ENCODE data around the gene TP53AIP1. TPM values are rescaled to one million over a fixed set of nuclear protein-coding genes. Genes with fewer than 3 reads are reported as not detected.

Gene TP53AIP1
- total and polyA plus RNA-seq, 2 experiments from 2014 or later: 0.07 TPM; not detected in 1

DNA sequence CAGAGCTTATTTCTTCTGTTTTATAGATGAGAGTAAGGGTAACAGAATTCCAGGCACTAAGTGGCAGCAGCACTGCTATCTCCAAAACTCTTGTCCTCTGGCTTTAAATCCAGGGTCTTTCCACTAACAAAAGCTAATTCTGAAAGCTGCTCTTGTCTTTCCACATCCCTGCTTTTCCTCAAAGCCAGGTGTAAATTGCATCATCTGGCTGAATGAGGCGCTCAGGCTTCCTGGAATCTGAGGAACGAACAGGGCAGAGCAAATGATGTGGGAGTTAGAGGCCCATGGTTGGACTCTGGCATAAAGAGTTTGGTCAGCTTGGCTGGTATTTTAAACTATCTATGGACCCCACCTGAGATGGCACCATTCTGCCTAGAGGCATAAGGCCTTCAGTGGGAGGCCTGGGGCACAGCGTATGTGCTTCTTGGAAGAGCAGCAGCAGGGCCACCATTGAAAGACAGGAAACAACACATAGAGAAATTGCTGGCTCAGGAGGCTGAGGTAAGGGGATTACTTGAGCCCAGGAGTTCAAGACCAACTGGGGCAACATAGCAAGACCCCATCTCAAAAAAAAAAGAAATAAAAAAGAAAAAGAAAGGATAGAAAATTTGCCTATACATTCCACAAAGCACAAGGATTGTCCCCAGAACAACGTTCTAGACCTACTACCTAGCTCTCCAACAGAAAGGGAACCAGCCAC lies 49.7 kb downstream of the TP53AIP1 start:
- Histone ChIP-seq H3F3A (replicated peaks; ENCODE audit: low read depth) (peaks cover 3% of the 10 kb centered on the region; the same call in 1 of the 2 replicates), H3K27ac (ENCODE audit: low read depth) (no peak overlapping the region), H3K4me1 (ENCODE audit: insufficient read depth) (peaks cover 29% of the 10 kb centered on the region), H3K4me3 (no peak overlapping the region), H3K79me2 (replicated peaks; ENCODE audit: insufficient read depth) (no peaks in the 10 kb centered on the region), H3K36me3 (ENCODE audit: insufficient read depth) (no peaks in the 10 kb centered on the region), H4K20me1 (replicated peaks; ENCODE audit: insufficient read depth) (peaks cover 20% of the 10 kb centered on the region; the same call in 1 of the 2 replicates), H2AFZ (no peak overlapping the region), H3K27me3 (ENCODE audit: insufficient read depth) (peaks cover 89% of the 10 kb centered on the region), H3K9me2 (ENCODE audit: insufficient read depth) (no peaks in the 10 kb centered on the region), H3K4me2 (0 out of 2 replicates have a peak overlapping the region, but pooled peaks have one; percentile 93)
- peaks cover 64% of the 10 kb centered on the region for H3K27me3 Mint-ChIP-seq (ENCODE audit: insufficient read depth, low read depth, poor library complexity)
- no peak overlapping the region for H3K4me3 Mint-ChIP-seq
- no peak overlapping the region for H3K27ac Mint-ChIP-seq
- TF ChIP-seq NANOG (IDR thresholded peaks at IDR 0.05; ENCODE audit: borderline replicate concordance) (no peak), EZH2phosphoT487 (IDR thresholded peaks at IDR 0.05; ENCODE audit: unreplicated experiment) (no peak), JUNB (IDR thresholded peaks at IDR 0.05; ENCODE audit: unreplicated experiment) (no peak), ZNF114 (CRISPR knock-in tag; IDR thresholded peaks at IDR 0.05) (no peak), ZNF331 (CRISPR knock-in tag; IDR thresholded peaks at IDR 0.05; ENCODE audit: low read depth) (no peak), CREB1 (CRISPR knock-in tag; IDR thresholded peaks at IDR 0.05; ENCODE audit: low read depth) (no peak), EZH2 (IDR thresholded peaks at IDR 0.05; ENCODE audit: low read depth, unreplicated experiment) (no peak), STAT1 (IDR thresholded peaks at IDR 0.05; ENCODE audit: unreplicated experiment) (no peak), POLR2AphosphoS5 (IDR thresholded peaks at IDR 0.05; ENCODE audit: low read depth) (no peak)
- TF ChIP-seq, protein P1, sequence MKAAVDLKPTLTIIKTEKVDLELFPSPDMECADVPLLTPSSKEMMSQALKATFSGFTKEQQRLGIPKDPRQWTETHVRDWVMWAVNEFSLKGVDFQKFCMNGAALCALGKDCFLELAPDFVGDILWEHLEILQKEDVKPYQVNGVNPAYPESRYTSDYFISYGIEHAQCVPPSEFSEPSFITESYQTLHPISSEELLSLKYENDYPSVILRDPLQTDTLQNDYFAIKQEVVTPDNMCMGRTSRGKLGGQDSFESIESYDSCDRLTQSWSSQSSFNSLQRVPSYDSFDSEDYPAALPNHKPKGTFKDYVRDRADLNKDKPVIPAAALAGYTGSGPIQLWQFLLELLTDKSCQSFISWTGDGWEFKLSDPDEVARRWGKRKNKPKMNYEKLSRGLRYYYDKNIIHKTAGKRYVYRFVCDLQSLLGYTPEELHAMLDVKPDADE (IDR thresholded peaks at IDR 0.05): no peak
- TF ChIP-seq, protein P2, sequence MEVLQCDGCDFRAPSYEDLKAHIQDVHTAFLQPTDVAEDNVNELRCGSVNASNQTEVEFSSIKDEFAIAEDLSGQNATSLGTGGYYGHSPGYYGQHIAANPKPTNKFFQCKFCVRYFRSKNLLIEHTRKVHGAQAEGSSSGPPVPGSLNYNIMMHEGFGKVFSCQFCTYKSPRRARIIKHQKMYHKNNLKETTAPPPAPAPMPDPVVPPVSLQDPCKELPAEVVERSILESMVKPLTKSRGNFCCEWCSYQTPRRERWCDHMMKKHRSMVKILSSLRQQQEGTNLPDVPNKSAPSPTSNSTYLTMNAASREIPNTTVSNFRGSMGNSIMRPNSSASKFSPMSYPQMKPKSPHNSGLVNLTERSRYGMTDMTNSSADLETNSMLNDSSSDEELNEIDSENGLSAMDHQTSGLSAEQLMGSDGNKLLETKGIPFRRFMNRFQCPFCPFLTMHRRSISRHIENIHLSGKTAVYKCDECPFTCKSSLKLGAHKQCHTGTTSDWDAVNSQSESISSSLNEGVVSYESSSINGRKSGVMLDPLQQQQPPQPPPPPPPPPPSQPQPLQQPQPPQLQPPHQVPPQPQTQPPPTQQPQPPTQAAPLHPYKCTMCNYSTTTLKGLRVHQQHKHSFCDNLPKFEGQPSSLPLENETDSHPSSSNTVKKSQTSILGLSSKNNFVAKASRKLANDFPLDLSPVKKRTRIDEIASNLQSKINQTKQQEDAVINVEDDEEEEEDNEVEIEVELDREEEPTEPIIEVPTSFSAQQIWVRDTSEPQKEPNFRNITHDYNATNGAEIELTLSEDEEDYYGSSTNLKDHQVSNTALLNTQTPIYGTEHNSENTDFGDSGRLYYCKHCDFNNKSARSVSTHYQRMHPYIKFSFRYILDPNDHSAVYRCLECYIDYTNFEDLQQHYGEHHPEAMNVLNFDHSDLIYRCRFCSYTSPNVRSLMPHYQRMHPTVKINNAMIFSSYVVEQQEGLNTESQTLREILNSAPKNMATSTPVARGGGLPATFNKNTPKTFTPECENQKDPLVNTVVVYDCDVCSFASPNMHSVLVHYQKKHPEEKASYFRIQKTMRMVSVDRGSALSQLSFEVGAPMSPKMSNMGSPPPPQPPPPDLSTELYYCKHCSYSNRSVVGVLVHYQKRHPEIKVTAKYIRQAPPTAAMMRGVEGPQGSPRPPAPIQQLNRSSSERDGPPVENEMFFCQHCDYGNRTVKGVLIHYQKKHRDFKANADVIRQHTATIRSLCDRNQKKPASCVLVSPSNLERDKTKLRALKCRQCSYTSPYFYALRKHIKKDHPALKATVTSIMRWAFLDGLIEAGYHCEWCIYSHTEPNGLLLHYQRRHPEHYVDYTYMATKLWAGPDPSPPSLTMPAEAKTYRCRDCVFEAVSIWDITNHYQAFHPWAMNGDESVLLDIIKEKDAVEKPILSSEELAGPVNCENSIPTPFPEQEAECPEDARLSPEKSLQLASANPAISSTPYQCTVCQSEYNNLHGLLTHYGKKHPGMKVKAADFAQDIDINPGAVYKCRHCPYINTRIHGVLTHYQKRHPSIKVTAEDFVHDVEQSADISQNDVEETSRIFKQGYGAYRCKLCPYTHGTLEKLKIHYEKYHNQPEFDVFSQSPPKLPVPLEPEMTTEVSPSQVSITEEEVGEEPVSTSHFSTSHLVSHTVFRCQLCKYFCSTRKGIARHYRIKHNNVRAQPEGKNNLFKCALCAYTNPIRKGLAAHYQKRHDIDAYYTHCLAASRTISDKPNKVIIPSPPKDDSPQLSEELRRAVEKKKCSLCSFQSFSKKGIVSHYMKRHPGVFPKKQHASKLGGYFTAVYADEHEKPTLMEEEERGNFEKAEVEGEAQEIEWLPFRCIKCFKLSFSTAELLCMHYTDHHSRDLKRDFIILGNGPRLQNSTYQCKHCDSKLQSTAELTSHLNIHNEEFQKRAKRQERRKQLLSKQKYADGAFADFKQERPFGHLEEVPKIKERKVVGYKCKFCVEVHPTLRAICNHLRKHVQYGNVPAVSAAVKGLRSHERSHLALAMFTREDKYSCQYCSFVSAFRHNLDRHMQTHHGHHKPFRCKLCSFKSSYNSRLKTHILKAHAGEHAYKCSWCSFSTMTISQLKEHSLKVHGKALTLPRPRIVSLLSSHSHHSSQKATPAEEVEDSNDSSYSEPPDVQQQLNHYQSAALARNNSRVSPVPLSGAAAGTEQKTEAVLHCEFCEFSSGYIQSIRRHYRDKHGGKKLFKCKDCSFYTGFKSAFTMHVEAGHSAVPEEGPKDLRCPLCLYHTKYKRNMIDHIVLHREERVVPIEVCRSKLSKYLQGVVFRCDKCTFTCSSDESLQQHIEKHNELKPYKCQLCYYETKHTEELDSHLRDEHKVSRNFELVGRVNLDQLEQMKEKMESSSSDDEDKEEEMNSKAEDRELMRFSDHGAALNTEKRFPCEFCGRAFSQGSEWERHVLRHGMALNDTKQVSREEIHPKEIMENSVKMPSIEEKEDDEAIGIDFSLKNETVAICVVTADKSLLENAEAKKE (CRISPR knock-in tag; IDR thresholded peaks at IDR 0.05): no peak
- TF ChIP-seq, protein P3, sequence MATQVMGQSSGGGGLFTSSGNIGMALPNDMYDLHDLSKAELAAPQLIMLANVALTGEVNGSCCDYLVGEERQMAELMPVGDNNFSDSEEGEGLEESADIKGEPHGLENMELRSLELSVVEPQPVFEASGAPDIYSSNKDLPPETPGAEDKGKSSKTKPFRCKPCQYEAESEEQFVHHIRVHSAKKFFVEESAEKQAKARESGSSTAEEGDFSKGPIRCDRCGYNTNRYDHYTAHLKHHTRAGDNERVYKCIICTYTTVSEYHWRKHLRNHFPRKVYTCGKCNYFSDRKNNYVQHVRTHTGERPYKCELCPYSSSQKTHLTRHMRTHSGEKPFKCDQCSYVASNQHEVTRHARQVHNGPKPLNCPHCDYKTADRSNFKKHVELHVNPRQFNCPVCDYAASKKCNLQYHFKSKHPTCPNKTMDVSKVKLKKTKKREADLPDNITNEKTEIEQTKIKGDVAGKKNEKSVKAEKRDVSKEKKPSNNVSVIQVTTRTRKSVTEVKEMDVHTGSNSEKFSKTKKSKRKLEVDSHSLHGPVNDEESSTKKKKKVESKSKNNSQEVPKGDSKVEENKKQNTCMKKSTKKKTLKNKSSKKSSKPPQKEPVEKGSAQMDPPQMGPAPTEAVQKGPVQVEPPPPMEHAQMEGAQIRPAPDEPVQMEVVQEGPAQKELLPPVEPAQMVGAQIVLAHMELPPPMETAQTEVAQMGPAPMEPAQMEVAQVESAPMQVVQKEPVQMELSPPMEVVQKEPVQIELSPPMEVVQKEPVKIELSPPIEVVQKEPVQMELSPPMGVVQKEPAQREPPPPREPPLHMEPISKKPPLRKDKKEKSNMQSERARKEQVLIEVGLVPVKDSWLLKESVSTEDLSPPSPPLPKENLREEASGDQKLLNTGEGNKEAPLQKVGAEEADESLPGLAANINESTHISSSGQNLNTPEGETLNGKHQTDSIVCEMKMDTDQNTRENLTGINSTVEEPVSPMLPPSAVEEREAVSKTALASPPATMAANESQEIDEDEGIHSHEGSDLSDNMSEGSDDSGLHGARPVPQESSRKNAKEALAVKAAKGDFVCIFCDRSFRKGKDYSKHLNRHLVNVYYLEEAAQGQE (IDR thresholded peaks at IDR 0.05; ENCODE audit: unreplicated experiment): no peak
- TF ChIP-seq, protein P4, sequence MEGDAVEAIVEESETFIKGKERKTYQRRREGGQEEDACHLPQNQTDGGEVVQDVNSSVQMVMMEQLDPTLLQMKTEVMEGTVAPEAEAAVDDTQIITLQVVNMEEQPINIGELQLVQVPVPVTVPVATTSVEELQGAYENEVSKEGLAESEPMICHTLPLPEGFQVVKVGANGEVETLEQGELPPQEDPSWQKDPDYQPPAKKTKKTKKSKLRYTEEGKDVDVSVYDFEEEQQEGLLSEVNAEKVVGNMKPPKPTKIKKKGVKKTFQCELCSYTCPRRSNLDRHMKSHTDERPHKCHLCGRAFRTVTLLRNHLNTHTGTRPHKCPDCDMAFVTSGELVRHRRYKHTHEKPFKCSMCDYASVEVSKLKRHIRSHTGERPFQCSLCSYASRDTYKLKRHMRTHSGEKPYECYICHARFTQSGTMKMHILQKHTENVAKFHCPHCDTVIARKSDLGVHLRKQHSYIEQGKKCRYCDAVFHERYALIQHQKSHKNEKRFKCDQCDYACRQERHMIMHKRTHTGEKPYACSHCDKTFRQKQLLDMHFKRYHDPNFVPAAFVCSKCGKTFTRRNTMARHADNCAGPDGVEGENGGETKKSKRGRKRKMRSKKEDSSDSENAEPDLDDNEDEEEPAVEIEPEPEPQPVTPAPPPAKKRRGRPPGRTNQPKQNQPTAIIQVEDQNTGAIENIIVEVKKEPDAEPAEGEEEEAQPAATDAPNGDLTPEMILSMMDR (conservative IDR thresholded peaks at IDR 0.05; ENCODE audit: low read depth in 2 of 2): no peak
- H3K4me1 Mint-ChIP-seq: peaks cover 35% of the 10 kb centered on the region
- peak; percentile 49 for DNase-seq (ENCODE audit: low spot score)
- no peaks in the 10 kb centered on the region; the same call in 1 of the 3 replicates for H3K9me3 Mint-ChIP-seq
- no peak for ATAC-seq
- H3K36me3 Mint-ChIP-seq (ENCODE audit: low read depth): no peaks in the 10 kb centered on the region; the same call in 2 of the 3 replicates

Measured in GM23338 (cell line).